Ectodermal cell (in vitro differentiated cells): ENCODE data around the gene PPP4R4.
"Not testable (repeated sequence)": the region's sequence is repeated elsewhere in the genome, so short reads cannot be mapped to it uniquely, and the experiment has no call there.

Experiments
- H3K27ac ChIP-seq: 2 replicates; pipeline ENCODE4 v1.7.0; 2013; ENCODE audit warnings: mild to moderate bottlenecking, low read depth, low read length; ENCODE audit not compliant: insufficient read depth, poor library complexity, severe bottlenecking
- H3K27me3 ChIP-seq: 2 replicates; pipeline ENCODE4 v1.7.0; 2013; ENCODE audit warnings: mild to moderate bottlenecking, low read length; ENCODE audit not compliant: insufficient read depth, control insufficient read depth, poor library complexity, severe bottlenecking
- H3K36me3 ChIP-seq: one replicate; pipeline ENCODE4 v1.7.0; 2013; ENCODE audit warnings: low read length; ENCODE audit not compliant: control insufficient read depth, insufficient read depth
- H3K4me1 ChIP-seq: one replicate; pipeline ENCODE4 v1.7.0; 2013; ENCODE audit warnings: low read length; ENCODE audit not compliant: control insufficient read depth, insufficient read depth
- H3K4me3 ChIP-seq: 2 replicates; pipeline ENCODE4 v1.7.0; 2013; ENCODE audit warnings: low read depth, low read length, control low read depth; ENCODE audit not compliant: insufficient read depth
- H3K9me3 ChIP-seq: 2 replicates; pipeline ENCODE4 v1.7.0; 2013; ENCODE audit warnings: mild to moderate bottlenecking, low read length, moderate library complexity; ENCODE audit not compliant: control insufficient read depth
- WGBS, 2 experiments: methylation state at CpG; one replicate each; pipeline ENCODE4 v1.1.7; 2013; ENCODE audit warnings: missing lambda C conversion rate in 2 of 2; 5-methylcytosine and 5-hydroxymethylcytosine counted together

PPP4R4 gene

DNA sequence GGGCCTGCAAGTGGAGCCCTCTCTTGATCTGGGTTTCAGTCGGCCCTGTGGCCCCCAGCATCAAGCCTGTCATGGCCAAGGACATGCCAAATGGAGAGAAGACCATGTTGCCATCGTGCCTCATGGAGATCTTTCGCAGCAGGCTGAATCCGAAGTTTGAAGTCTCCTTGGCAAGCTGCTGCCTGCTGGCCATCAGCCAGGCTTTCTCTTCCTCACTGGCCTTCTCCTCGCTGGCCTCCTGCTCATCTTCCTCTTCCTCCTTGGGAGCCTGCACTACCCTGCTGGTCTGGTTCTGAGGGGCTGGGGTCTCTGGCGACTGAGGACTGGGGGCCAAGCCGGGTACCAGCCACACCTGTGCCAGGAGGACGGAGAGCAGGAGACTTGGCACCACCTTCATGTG is 116.1 kb downstream of the PPP4R4 start:
- Histone ChIP-seq H3K9me3 (no peaks in the 10 kb centered on the region), H3K4me3 (no peak overlapping the region), H3K36me3 (no peaks in the 10 kb centered on the region), H3K4me1 (no peaks in the 10 kb centered on the region), H3K27me3 (no peaks in the 10 kb centered on the region), H3K27ac (no peak overlapping the region)
- WGBS, 2 experiments, result 88% methylated on average over 8 of the region's 8 CpGs

DNA sequence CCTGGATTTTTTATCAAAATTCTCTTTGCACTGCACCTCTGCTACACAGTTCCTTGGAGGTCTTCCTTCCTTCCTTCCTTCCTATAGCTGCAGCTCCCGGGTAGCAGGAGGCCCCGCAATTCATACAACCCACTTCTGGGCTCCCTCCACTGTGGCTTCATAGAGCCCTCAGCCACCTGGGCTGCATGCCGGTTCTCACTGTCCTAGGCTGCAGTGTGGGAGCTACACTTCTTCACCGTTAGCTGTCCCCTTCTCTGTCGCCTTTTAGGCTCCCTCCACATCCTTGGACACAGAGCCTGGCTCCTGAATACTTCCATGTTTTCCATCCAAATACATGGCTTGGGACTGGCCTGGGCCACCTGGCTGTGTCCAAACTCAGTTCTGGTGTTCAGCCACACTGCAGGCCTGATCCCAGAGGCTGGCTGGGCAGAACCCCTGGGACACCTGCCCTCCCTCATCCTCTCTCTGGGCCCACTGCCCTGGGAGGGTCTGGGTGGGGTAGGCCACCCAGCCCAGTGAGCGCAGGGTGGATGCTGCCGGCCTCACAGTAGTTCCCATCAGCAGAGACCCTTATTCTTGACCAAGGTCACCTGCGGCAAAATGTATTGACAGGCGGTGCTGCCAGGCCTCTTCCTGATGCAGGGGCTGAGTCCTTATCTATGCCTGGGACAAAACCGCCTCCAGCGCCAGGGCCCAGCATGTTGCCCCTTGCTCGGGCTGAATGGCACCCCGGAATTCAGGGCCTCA is 117.2 kb downstream of the PPP4R4 start:
- no peaks in the 10 kb centered on the region for H3K27me3 ChIP-seq
- no peaks in the 10 kb centered on the region for H3K36me3 ChIP-seq
- no peaks in the 10 kb centered on the region for H3K9me3 ChIP-seq
- H3K4me3 ChIP-seq, result no peak overlapping the region
- H3K4me1 ChIP-seq, result no peaks in the 10 kb centered on the region
- WGBS, 2 experiments, result 92 to 94% methylated on average over 13 of the region's 13 CpGs
- no peak overlapping the region for H3K27ac ChIP-seq

DNA sequence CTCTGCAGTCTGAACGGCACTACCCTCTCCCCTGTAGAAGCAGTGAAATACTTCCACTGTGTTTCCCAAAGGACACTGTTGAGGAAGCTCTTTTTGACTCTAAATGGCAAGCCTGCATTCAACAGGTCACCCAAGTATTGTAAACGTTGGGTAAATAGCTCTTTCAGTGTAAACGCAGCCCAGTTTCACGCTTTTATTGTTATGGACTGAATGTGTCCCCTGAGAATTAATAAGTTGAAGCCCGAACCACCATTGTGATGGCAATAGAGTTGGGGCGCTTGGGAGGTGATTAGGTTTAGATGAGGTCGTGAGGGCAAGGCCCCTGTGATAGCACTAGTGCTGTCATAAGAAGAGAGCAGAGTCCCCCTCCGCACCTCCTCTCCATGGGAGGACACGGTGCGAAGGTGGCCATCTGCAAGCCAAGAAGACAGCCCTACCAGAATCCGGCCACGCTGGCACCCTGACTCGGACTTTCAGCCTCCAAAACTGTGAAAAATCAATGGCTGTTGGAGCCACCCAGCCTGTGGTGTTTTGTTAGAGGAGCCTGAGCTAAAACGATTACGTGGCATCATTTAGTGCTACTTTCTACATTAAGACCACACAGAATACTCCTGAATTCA is 117.9 kb downstream of the PPP4R4 start:
- WGBS, 2 experiments, result 88 to 89% methylated on average over 15 of the region's 15 CpGs

DNA sequence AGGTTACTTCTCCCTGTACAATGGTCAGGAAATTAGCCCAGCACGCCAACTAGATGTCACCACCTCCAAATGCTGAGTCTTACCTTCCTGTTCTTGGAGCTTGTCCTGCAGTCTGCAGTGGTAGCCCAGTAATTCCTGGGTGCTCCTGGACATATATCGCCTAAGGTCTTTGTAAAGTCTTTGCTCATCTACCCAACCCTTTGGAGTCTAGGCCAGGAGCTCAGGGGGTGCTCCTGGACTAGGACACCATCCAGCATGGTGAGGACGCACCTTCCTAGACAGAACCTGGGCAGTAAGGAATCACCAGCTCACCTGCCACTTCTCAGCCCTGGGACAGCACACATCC is 118.4 kb downstream of the PPP4R4 start:
- 93 to 97% methylated on average over 3 of the region's 3 CpGs for WGBS, 2 experiments
- Histone ChIP-seq H3K4me3 (no peak overlapping the region), H3K9me3 (no peaks in the 10 kb centered on the region), H3K27ac (no peak overlapping the region), H3K36me3 (no peaks in the 10 kb centered on the region), H3K27me3 (no peaks in the 10 kb centered on the region), H3K4me1 (no peaks in the 10 kb centered on the region)

More for the DNA sequence above, 117.9 kb downstream of the PPP4R4 start:
- H3K4me1 ChIP-seq, result no peaks in the 10 kb centered on the region
- H3K27me3 ChIP-seq, result no peaks in the 10 kb centered on the region
- H3K36me3 ChIP-seq, result no peaks in the 10 kb centered on the region
- H3K27ac ChIP-seq, result no peak overlapping the region
- no peaks in the 10 kb centered on the region for H3K9me3 ChIP-seq
- H3K4me3 ChIP-seq, result no peak overlapping the region

DNA sequence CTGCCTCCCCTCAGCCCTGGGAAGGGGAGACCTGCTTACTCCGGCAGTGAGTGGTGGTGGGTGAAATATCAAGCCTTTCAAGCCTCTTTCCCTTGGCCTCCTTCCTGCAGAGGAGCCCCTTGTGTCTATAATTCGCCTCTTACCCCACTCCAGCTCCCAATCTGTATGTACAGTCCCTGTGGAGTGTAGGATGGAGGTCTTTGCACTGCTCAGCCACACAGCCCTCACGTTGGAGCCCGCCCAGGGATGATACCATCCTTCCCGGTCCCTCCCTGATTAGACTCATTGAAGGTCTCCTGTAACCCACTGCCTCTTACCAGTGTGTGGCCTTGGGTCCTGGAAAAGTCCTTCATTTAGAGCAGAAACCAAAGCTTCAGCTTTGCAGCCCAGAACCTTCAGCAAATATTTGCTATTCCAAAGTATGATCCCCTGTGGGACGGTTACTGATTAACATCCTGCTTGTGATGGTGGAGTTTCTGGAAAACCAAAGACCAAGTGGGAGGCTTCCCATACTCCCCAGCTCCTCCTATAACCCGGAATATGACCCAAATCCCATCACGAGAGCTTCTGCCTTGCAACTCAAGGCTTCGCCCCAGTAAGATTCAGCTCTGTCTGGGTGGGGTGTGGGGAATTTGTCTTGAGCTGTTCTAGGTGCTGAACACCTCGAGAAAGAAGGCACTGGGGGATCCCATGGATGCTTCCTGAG is 118.9 kb downstream of the PPP4R4 start, which contains the start of gene SERPINA10:
Gene SERPINA10 (minus strand): TSS at position 397 of the 706 bp plus-strand sequence. CDS start 2,675 bp downstream, outside the sequence.
- no peak within 1 kb of the TSS for H3K4me3 ChIP-seq
- no peaks in the 10 kb centered on the region for H3K9me3 ChIP-seq
- H3K4me1 ChIP-seq, result no peaks in the 10 kb centered on the region
- no peak within 1 kb of the TSS for H3K27ac ChIP-seq
- WGBS, 2 experiments, result 89% methylated on average over 9 to 10 of the region's 10 CpGs
- H3K27me3 ChIP-seq, result no peaks in the 10 kb centered on the region
- no peaks in the 10 kb centered on the region for H3K36me3 ChIP-seq

DNA sequence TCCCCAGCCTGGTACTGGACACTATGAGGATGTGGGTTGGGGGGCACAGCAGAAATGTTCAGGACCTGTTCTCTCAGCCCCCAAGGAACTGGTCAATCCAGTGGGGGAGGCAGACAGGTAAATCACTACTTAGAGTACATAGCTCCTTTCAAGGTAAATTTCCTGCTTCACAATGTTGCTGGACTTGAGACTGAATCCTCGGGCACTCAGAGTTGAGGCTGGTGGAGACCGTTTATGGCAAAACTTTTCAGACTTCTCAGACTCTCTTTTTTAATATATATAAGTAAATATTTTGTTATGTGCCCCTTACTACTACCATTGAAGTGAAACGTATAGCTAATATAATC is 119.4 kb downstream of the PPP4R4 start:
- no peaks in the 10 kb centered on the region for H3K36me3 ChIP-seq
- no peaks in the 10 kb centered on the region for H3K27me3 ChIP-seq
- 100% methylated on average over 1 of the region's 3 CpGs; no CpG with 5 or more reads in 1 of the 2 experiments for WGBS, 2 experiments
- H3K27ac ChIP-seq, result no peak overlapping the region
- no peaks in the 10 kb centered on the region for H3K9me3 ChIP-seq
- H3K4me3 ChIP-seq, result no peak overlapping the region
- no peaks in the 10 kb centered on the region for H3K4me1 ChIP-seq

DNA sequence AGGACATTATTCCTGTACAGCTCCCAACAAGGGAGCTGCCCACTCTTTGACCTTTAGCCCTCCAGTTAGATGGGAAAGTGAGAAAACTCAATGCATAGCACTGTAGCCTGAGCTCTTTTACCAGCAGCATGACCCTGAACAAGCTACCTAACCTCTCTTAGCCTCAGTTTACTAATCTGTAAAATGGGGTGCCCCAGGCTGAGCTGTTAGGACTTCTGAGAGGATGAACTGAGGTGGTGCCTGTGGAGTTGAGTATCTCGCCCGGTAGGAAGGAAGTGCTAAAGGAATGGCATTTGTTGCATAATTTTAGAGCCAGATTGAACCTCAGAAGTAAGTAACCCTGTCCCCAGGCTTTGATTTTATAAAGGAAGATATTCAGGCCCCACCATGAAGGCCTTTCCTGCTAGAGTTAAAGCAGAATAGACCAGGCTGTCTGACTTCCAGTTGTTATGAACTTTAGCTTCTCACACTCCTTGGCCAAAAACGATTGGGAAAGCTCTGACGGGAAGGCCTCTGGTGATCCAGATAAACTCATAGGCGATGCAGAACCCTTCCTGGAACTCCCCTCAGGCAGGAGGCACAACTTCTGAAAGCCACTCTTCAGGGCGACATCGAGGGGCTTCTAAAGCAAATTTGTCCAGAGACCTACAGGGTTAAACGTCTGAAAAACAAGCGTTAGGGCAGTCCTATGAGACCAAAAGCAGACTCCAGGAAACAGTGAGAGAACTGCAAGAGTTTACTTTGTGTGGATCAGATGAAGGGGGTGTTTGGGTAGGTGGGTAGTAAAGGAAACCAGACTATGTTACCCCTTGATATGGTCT is 121.4 kb downstream of the PPP4R4 start:
- no peak overlapping the region for H3K4me3 ChIP-seq
- 93% methylated on average over 9 of the region's 9 CpGs for WGBS, 2 experiments
- H3K9me3 ChIP-seq, result no peaks in the 10 kb centered on the region
- H3K36me3 ChIP-seq, result no peaks in the 10 kb centered on the region
- H3K4me1 ChIP-seq, result no peaks in the 10 kb centered on the region
- no peaks in the 10 kb centered on the region for H3K27me3 ChIP-seq
- H3K27ac ChIP-seq, result no peak overlapping the region

DNA sequence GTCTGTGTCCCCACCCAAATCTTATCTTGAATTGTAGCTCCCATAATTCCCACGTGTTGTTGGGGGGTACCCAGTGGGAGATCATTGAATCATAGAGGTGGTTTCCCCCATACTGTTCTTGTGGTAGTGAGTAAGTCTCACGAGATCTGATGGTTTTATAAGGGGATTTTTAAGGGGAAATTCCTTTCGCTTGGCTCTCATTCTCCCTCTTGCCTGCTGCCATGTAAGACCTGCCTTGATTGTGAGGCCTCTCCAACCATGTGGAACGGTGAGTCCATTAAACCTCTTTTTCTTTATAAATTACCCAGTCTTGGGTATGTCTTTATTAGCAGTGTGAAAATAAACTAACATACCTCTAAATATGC is 122.0 kb downstream of the PPP4R4 start:
- H3K4me1 ChIP-seq, H3K36me3 ChIP-seq, H3K27ac ChIP-seq, H3K9me3 ChIP-seq, H3K4me3 ChIP-seq, H3K27me3 ChIP-seq: not testable (repeated sequence)
- WGBS, 2 experiments, result 84 to 94% methylated on average over 4 of the region's 4 CpGs

DNA sequence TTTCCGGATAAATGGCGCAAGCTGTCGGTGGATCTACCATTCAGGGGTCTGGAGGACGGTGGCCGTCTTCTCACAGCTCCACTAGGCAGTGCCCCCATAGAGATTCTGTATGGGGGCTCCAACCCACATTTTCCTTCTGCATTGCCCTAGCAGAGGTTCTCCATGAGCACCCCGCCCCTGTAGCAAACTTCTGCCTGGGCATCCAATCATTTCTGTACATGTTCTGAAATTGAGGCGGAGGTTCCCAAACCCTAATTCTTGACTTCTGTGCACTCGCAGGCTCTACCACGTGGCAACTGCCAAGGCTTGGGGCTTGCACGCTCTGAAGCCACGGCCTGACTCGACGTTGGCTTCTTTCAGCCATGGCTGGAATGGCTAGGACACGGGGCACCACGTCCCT is 124.0 kb downstream of the PPP4R4 start:
- Histone ChIP-seq H3K27me3 (no peaks in the 10 kb centered on the region), H3K27ac (no peak overlapping the region), H3K4me1 (no peaks in the 10 kb centered on the region), H3K9me3 (no peaks in the 10 kb centered on the region), H3K4me3 (no peak overlapping the region), H3K36me3 (no peaks in the 10 kb centered on the region)
- 95 to 96% methylated on average over 15 of the region's 15 CpGs for WGBS, 2 experiments

DNA sequence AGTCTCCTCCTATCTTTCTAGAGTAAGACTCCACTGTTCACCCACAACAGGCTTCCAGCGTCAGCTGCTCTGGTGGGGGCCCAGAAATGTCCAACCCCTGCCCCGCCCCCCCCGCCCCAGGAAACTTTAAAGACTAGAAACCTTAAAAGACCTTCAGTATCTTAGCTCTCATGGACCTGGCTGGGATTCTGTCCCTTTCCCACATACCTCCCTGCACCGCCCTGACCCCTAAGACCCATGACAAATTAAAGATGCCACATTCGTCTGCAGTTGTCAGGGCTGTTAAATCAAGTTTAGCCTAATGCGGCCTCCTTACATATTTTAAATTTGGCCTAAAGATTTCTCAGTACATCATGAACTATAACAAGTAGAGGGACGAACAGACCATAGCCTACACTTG is 129.0 kb downstream of the PPP4R4 start:
- H3K4me1 ChIP-seq, result no peaks in the 10 kb centered on the region
- H3K9me3 ChIP-seq, result peaks cover 3% of the 10 kb centered on the region
- H3K36me3 ChIP-seq, result no peaks in the 10 kb centered on the region
- H3K27me3 ChIP-seq, result no peaks in the 10 kb centered on the region
- H3K4me3 ChIP-seq, result no peak overlapping the region
- 86 to 87% methylated on average over 5 to 7 of the region's 7 CpGs for WGBS, 2 experiments
- no peak overlapping the region for H3K27ac ChIP-seq
